ENCODE data around the gene PACS2.

Gene PACS2

GRCh38 chr14:105383083-105383730, 68.7 kb downstream of the PACS2 start:
- Histone ChIP-seq H3K9me3 (ENCODE audit: severe bottlenecking) (no peaks in the 10 kb centered on the region), H3K27ac (no peak overlapping the region), H3K4me3 (ENCODE audit: low read depth, low read length) (no peak overlapping the region), H3K27me3 (ENCODE audit: insufficient read depth, low read depth, severe bottlenecking) (no peaks in the 10 kb centered on the region), H3K36me3 (peaks cover 22% of the 10 kb centered on the region)
- DNase-seq, result no peak
- TF ChIP-seq, protein P1, sequence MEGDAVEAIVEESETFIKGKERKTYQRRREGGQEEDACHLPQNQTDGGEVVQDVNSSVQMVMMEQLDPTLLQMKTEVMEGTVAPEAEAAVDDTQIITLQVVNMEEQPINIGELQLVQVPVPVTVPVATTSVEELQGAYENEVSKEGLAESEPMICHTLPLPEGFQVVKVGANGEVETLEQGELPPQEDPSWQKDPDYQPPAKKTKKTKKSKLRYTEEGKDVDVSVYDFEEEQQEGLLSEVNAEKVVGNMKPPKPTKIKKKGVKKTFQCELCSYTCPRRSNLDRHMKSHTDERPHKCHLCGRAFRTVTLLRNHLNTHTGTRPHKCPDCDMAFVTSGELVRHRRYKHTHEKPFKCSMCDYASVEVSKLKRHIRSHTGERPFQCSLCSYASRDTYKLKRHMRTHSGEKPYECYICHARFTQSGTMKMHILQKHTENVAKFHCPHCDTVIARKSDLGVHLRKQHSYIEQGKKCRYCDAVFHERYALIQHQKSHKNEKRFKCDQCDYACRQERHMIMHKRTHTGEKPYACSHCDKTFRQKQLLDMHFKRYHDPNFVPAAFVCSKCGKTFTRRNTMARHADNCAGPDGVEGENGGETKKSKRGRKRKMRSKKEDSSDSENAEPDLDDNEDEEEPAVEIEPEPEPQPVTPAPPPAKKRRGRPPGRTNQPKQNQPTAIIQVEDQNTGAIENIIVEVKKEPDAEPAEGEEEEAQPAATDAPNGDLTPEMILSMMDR (IDR thresholded peaks at IDR 0.05; ENCODE audit: low read depth, low read length), result no peak

DNA sequence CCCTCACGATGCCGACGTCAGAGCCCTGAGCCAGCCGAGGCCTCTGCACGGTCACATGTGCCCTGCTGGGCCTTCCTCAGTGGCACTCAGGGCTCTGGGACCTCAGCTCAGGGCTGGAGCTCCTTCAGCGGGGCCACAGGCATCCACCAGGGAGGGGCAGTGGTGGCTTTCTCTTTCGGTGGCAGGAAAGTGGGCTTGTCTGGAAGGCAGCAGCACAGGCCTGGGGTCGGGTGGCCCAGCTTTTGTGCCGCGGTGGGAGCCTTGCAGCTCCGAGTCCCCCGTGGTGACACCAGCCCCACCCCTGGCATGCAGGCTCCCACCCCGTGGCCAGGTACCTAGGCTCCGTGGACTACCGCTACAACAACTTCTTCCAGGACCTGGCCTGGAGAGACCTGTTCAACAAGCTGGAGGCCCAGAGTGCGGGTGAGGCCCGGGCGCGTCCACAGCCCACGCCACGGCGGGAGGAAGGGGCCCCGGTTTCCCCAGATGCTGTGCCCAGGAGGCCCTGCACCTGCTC, 69.6 kb downstream of the PACS2 start:
- TF ChIP-seq, protein P1 (IDR thresholded peaks at IDR 0.05; ENCODE audit: low read depth, low read length), result no peak
- no peaks in the 10 kb centered on the region for H3K27me3 ChIP-seq (ENCODE audit: insufficient read depth, low read depth, severe bottlenecking)
- no peak overlapping the region for H3K4me3 ChIP-seq (ENCODE audit: low read depth, low read length)
- no peak for DNase-seq
- H3K9me3 ChIP-seq (ENCODE audit: severe bottlenecking), result no peaks in the 10 kb centered on the region
- no peak overlapping the region for H3K27ac ChIP-seq
- peaks cover 22% of the 10 kb centered on the region for H3K36me3 ChIP-seq

GRCh38 chr14:105384605-105385321, 70.2 kb downstream of the PACS2 start:
- H3K9me3 ChIP-seq (ENCODE audit: severe bottlenecking), result no peaks in the 10 kb centered on the region
- H3K27me3 ChIP-seq (ENCODE audit: insufficient read depth, low read depth, severe bottlenecking), result no peaks in the 10 kb centered on the region
- H3K36me3 ChIP-seq, result peaks cover 21% of the 10 kb centered on the region
- no peak overlapping the region for H3K27ac ChIP-seq
- DNase-seq, result no peak
- no peak overlapping the region for H3K4me3 ChIP-seq (ENCODE audit: low read depth, low read length)
- TF ChIP-seq, protein P1 (IDR thresholded peaks at IDR 0.05; ENCODE audit: low read depth, low read length), result no peak

DNA sequence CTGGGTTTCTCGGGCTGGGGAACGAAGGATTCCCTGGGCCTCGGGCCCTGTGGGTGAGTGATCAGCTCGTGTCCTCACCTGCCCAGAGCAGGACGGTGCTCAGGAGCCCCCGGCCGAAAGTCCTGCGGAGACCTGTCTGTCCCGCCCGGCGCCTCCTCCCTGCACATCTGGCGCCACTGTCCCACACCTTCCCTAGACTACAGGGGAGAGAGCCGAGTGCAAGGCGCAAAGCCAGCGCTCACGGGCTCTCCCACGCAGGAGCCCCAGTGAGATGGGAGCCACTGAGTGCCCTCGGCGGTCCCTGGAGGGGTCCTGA, 70.7 kb downstream of the PACS2 start:
- TF ChIP-seq, protein P1 (IDR thresholded peaks at IDR 0.05; ENCODE audit: low read depth, low read length), result no peak
- Histone ChIP-seq H3K4me3 (ENCODE audit: low read depth, low read length) (no peak overlapping the region), H3K27ac (no peak overlapping the region), H3K27me3 (ENCODE audit: insufficient read depth, low read depth, severe bottlenecking) (no peaks in the 10 kb centered on the region), H3K36me3 (peaks cover 18% of the 10 kb centered on the region), H3K9me3 (ENCODE audit: severe bottlenecking) (no peaks in the 10 kb centered on the region)
- DNase-seq, result no peak

DNA sequence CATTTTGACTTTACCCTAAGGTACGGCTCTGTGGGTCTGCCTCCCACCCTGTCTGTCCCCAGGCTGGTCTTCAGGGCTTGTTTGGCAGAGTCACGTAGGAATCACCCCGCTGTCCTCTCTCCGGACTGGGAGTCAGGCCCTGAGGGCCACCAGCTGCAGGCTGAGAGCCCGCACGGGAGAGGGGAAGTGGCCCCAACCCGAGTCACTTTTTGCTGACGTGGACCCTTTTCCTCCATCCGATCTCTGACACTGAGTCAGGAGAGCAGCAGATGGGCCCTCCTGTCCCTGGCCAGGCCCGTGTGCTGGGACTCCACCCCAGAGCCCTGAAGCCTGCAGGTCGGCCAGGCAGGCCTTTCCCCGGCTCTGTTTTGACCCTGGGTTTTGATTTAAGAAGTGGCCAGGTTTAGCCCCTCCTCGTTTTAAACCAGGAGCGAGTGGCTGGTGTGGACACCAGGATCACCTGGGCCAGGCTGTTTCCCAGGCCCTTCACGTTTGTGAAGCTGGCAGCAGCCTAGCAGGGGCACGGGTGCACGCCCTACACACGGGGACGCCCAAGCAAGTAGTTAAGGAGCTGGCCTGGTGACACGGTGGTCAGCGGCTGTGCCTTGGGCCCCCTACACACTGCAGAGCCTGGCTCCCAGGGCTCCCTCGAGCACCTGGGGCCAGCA, 71.3 kb downstream of the PACS2 start:
- no peak for DNase-seq
- peaks cover 18% of the 10 kb centered on the region for H3K36me3 ChIP-seq

More for the DNA sequence above, 71.3 kb downstream of the PACS2 start:
- no peaks in the 10 kb centered on the region for H3K27me3 ChIP-seq (ENCODE audit: insufficient read depth, low read depth, severe bottlenecking)
- H3K27ac ChIP-seq, result no peak overlapping the region
- no peak overlapping the region for H3K4me3 ChIP-seq (ENCODE audit: low read depth, low read length)
- TF ChIP-seq, protein P1 (IDR thresholded peaks at IDR 0.05; ENCODE audit: low read depth, low read length), result no peak
- no peaks in the 10 kb centered on the region for H3K9me3 ChIP-seq (ENCODE audit: severe bottlenecking)
